GM12892 (cell line): Measurements from ENCODE around the gene FAM120A.

Experiments used
- POLR2A ChIP-seq: IDR thresholded peaks from 2 replicates; pipeline ENCODE4 v1.6.1; 2011; ENCODE audit warnings: low read depth, low read length, control low read depth
- POLR2AphosphoS5 ChIP-seq: IDR thresholded peaks from 2 replicates; pipeline ENCODE4 v1.6.1; 2011; ENCODE audit warnings: low read depth, low read length, control low read depth
- TAF1 ChIP-seq: IDR thresholded peaks from 2 replicates; pipeline ENCODE4 v1.6.1; 2011; ENCODE audit warnings: low read depth, mild to moderate bottlenecking, control low read depth, low read length, borderline replicate concordance

DNA sequence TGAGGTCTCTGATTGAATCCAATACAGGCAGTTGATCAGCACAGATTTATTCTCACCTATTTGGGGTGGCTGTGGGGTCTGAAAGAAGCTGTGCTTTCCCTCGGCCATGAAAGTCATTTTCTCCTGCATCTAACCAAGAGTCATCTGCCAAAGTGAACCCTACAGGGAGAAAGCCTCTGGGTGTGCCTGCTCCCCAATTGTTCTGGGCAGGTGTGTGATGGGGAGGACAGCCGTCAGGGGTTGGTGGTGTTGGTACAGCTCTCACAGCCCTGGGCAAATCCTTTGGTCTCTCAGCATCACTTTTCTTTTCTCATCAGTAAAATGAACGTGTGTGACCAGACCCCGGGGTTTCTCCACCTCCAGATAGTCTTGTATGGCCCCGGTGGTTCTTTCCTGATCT, 127.4 kb downstream of the FAM120A start:
- TF ChIP-seq POLR2AphosphoS5 (no peak), POLR2A (no peak), TAF1 (no peak)
